ENCODE data around the gene BDP1.
"Not testable (repeated sequence)": the region's sequence is repeated elsewhere in the genome, so short reads cannot be mapped to it uniquely, and the experiment has no call there.

GRCh38 chr5:71575588-71575987 lies 120.1 kb downstream of the BDP1 start:
- not testable (repeated sequence) for TF ChIP-seq CTCF (conservative IDR thresholded peaks at IDR 0.05; ENCODE audit: low read depth, low read length); EZH2 (IDR thresholded peaks at IDR 0.05; ENCODE audit: borderline replicate concordance, low read depth, low read length, poor library complexity, severe bottlenecking)
